Transverse colon (tissue), 4 donors: Measurements from ENCODE around the gene ASTN1. TPM values are rescaled to one million over a fixed set of nuclear protein-coding genes. Genes with fewer than 3 reads are reported as not detected.

Experiments
- DNase-seq: peaks from one replicate; pipeline ENCODE4 v3.0.0-alpha.2; 2019
- H3K27ac ChIP-seq, 4 donors: fragments of 200-600 bp; sonication (generic); 2 replicates each; pipeline ENCODE4 v1.5.1; 2016 to 2018; ENCODE audit warnings: inconsistent platforms in 4 of 4
- H3K27me3 ChIP-seq: fragments of 200-600 bp; sonication (generic); 2 replicates; pipeline ENCODE4 v1.5.1; 2017; ENCODE audit warnings: inconsistent platforms
- H3K36me3 ChIP-seq, 4 donors: fragments of 200-600 bp; sonication (generic); 2 replicates each; pipeline ENCODE4 v1.5.1; 2017 to 2019; ENCODE audit warnings: inconsistent platforms in 4 of 4
- H3K4me1 ChIP-seq, 4 donors: fragments of 200-600 bp; sonication (generic); 2 replicates each; pipeline ENCODE4 v1.5.1; 2017 to 2020; ENCODE audit warnings: inconsistent platforms in 4 of 4
- H3K4me3 ChIP-seq, 4 donors: fragments of 200-600 bp; sonication (generic); 1 replicate in 1 of 4; 2 replicates in 3 of 4; pipeline versions ENCODE4 v1.5.1 to v1.6.1; 2017 to 2019; ENCODE audit warnings: inconsistent platforms in 4 of 4
- H3K9me3 ChIP-seq, 2 donors: fragments of 200-600 bp; sonication (generic); 2 replicates each; pipeline ENCODE4 v1.5.1; 2017 to 2019; ENCODE audit warnings: inconsistent platforms in 2 of 2
- CTCF ChIP-seq, 5 experiments: fragments of 200-600 bp in 3 of 5; fragments of 450-650 bp in 2 of 5; sonication (generic) in 3 of 5; IDR thresholded peaks; 1 replicate in 2 of 5; 2 replicates in 3 of 5; pipeline ENCODE4 v1.5.1; 2016 to 2017; ENCODE audit warnings: antibody characterized with exemption in 5 of 5, inconsistent platforms in 3 of 5, mild to moderate bottlenecking in 2 of 5, moderate library complexity in 1 of 5
- EP300 ChIP-seq: sonication (generic); formaldehyde crosslinking; IDR thresholded peaks from one replicate; pipeline ENCODE4 v1.6.1; 2017; ENCODE audit warnings: antibody characterized with exemption, low read depth
- POLR2A ChIP-seq: fragments of 450-650 bp; IDR thresholded peaks from one replicate; pipeline ENCODE4 v1.6.1; 2016; ENCODE audit warnings: antibody characterized with exemption, mild to moderate bottlenecking, moderate library complexity
- POLR2AphosphoS5 ChIP-seq, 3 donors: sonication (generic); formaldehyde crosslinking; IDR thresholded peaks; one replicate each; pipeline ENCODE4 v1.6.1; 2016; ENCODE audit warnings: antibody characterized with exemption in 3 of 3
- WGBS, 2 donors: methylation state at CpG; one replicate each; pipeline ENCODE4 v1.1.5; 2018; ENCODE audit warnings: low coverage in 1 of 2; 5-methylcytosine and 5-hydroxymethylcytosine counted together
- in situ Hi-C, 4 donors: fragments of 200-750 bp; cut with MboI; loops; one replicate each; pipeline versions ENCODE4 v1.15.0 to v1.15.1; 2017; ENCODE audit warnings: low sequenced_read_pairs in 3 of 4, low pct_ligation_motif_present in 1 of 4, low pct_unique_long_range_greater_than_20kb in 1 of 4
- intact Hi-C: fragments of 100-400 bp; cut with DNase I; formaldehyde crosslinking; loops from one replicate; pipeline ENCODE4 v1.15.1; 2023; ENCODE audit warnings: low total_unique reads
- total RNA-seq, 4 donors: library from RNA; depleted of rRNA; stranded (reverse); fragments of >200 nt; gene quantifications; one replicate each; pipeline ENCODE4 v1.1.0, GENCODE V29; 2016

ASTN1 gene
- total RNA-seq, 4 donors from 2014 or later: 0.27 to 3.0 (median 0.74) TPM

GRCh38 chr1:176976771-176977170, 187.7 kb downstream of the ASTN1 start:
- intact Hi-C loops: no loop called here
- no peak overlapping the region for H3K4me3 ChIP-seq
- H3K36me3 ChIP-seq: no peaks in the 10 kb centered on the region
- H3K27me3 ChIP-seq: no peaks in the 10 kb centered on the region
- WGBS, 2 donors: 80 to 84% methylated on average over 5 to 7 of the region's 7 CpGs
- no peaks in the 10 kb centered on the region for H3K9me3 ChIP-seq
- no peak for DNase-seq
- TF ChIP-seq EP300 (no peak), POLR2AphosphoS5 (IDR thresholded peaks at IDR 0.05) (no peak), POLR2A (no peak), CTCF (IDR thresholded peaks at IDR 0.05) (no peak)
- H3K27ac ChIP-seq: no peak overlapping the region
- H3K4me1 ChIP-seq: no peaks in the 10 kb centered on the region
- in situ Hi-C loops: no loop called here

- Histone ChIP-seq H3K4me1 (no peaks in the 10 kb centered on the region), H3K9me3 (no peaks in the 10 kb centered on the region), H3K27ac (no peak overlapping the region), H3K27me3 (no peaks in the 10 kb centered on the region), H3K36me3 (no peaks in the 10 kb centered on the region), H3K4me3 (no peak overlapping the region)
- no peak for DNase-seq
- intact Hi-C loops: no loop called here
- in situ Hi-C loops: no loop called here
- no peak for TF ChIP-seq CTCF (IDR thresholded peaks at IDR 0.05)
- no peak for TF ChIP-seq POLR2A
- TF ChIP-seq EP300: no peak
- no peak for TF ChIP-seq POLR2AphosphoS5 (IDR thresholded peaks at IDR 0.05)
- WGBS, 2 donors: 31 to 65% methylated on average over 2 to 4 of the region's 4 CpGs
These were observed 188.3 kb downstream of the ASTN1 start for GRCh38 chr1:176976225-176976624.

GRCh38 chr1:176964687-176965086, 199.8 kb downstream of the ASTN1 start:
- WGBS, 2 donors: 85 to 86% methylated on average over 1 to 2 of the region's 2 CpGs
- no peak overlapping the region for H3K27ac ChIP-seq
- DNase-seq: no peak
- H3K36me3 ChIP-seq: no peaks in the 10 kb centered on the region
- H3K27me3 ChIP-seq: no peaks in the 10 kb centered on the region
- in situ Hi-C loops (no loop called here), intact Hi-C loops (no loop called here)
- TF ChIP-seq POLR2A (no peak), EP300 (no peak), POLR2AphosphoS5 (IDR thresholded peaks at IDR 0.05) (no peak), CTCF (IDR thresholded peaks at IDR 0.05) (no peak)
- no peaks in the 10 kb centered on the region for H3K9me3 ChIP-seq
- H3K4me3 ChIP-seq: no peak overlapping the region
- no peaks in the 10 kb centered on the region for H3K4me1 ChIP-seq

- Histone ChIP-seq H3K27me3 (no peaks in the 10 kb centered on the region), H3K4me3 (no peak overlapping the region), H3K36me3 (no peaks in the 10 kb centered on the region), H3K9me3 (no peaks in the 10 kb centered on the region), H3K4me1 (no peaks in the 10 kb centered on the region), H3K27ac (no peak overlapping the region)
- intact Hi-C loops: no loop called here
- WGBS, 2 donors: 63 to 69% methylated on average over 1 to 2 of the region's 2 CpGs
- TF ChIP-seq POLR2A (no peak), POLR2AphosphoS5 (IDR thresholded peaks at IDR 0.05) (no peak), EP300 (no peak), CTCF (IDR thresholded peaks at IDR 0.05) (no peak)
- no peak for DNase-seq
- in situ Hi-C loops: no loop called here
These were observed 201.3 kb downstream of the ASTN1 start for GRCh38 chr1:176963181-176963580.
